GM10248 (cell line): Measurements from ENCODE around the gene CD47.

Experiments used
- CTCF ChIA-PET: fragments of 300-600 bp; sonication (Branson Sonifier 250); formaldehyde crosslinking; extraction: SDS; loops from one replicate; lab custom pipeline; 2021; ENCODE audit warnings: antibody characterized with exemption; lab: Yijun Ruan, JAX
- POLR2A ChIA-PET: fragments of 350-650 bp; sonication (Branson Sonifier 250); formaldehyde crosslinking; extraction: SDS; loops from one replicate; lab custom pipeline; 2020; ENCODE audit warnings: antibody characterized with exemption; lab: Yijun Ruan, JAX
- DNase-seq: peaks from one replicate; pipeline ENCODE4 v3.0.0; 2012; ENCODE audit errors: extremely low spot score
- TF ChIP-seq, protein P1 (sequence below): IDR thresholded peaks from 2 replicates; pipeline ENCODE4 v1.5.1; 2012; ENCODE audit warnings: mild to moderate bottlenecking, low read depth; ENCODE audit errors: extremely low read depth, missing control alignments, control extremely low read depth

Gene CD47

DNA sequence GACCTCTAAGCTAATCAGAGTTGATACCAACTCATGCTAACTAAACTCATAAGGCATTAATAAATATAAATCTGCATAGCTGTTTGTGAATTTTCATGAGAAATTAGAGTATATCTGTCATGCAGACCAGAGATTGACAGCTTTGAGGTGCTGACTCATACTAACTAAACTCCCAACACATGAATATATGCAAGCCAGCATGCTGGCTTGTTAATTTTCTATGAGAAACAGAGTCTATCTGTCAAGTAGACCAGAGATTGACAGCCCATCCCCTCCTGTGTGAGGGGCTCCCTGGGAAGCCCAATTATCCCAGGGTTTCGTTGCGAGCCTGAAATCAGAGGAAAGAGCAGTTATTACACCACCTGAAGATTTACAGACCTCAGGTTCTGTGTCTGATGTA, 69.3 kb downstream of the CD47 start:
- ChIA-PET POLR2A (no interaction called here), CTCF (no interaction called here)
- TF ChIP-seq, protein P1, sequence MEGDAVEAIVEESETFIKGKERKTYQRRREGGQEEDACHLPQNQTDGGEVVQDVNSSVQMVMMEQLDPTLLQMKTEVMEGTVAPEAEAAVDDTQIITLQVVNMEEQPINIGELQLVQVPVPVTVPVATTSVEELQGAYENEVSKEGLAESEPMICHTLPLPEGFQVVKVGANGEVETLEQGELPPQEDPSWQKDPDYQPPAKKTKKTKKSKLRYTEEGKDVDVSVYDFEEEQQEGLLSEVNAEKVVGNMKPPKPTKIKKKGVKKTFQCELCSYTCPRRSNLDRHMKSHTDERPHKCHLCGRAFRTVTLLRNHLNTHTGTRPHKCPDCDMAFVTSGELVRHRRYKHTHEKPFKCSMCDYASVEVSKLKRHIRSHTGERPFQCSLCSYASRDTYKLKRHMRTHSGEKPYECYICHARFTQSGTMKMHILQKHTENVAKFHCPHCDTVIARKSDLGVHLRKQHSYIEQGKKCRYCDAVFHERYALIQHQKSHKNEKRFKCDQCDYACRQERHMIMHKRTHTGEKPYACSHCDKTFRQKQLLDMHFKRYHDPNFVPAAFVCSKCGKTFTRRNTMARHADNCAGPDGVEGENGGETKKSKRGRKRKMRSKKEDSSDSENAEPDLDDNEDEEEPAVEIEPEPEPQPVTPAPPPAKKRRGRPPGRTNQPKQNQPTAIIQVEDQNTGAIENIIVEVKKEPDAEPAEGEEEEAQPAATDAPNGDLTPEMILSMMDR: no peak
- DNase-seq: no peak

DNA sequence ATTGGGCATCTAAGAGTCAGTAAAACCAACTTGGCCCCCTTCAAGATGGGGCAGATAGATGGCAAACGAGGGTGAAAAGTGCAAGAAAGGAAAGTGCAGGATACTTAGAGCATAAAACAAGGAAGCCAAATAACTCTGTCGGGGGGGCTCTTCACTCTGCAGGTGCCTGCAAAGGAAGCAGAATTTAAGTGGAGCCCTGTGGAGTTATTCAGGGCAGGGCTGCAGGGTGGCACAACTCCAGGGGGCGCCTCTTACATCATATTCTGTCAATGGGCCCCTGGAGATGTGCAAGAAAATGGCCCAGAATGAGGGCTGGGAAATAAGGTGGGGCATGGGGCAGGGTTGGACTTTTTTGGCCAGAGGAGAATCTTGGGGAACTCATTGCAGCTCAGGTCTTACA, 69.7 kb downstream of the CD47 start:
- TF ChIP-seq, protein P1: no peak
- CTCF ChIA-PET: no interaction called here
- DNase-seq: no peak
- POLR2A ChIA-PET: no interaction called here

DNA sequence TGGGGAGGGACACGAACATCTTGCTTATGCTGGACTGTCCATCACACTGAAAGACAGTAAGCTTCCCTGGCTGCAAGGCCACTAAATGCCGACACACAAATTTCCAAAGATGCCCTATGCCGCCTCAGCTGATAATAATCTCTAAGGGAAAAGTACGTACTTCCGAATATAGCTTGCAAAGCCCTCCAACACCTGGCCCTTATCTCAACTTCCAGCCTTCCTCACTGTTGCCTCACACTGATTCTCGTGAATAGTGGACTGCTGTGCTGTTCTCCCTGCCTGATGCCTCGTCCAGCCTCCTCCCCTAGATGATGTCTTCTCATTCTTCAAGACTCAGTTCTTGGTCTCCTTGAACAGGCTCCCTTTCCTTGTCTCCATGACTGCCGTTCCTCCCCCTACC, 72.3 kb downstream of the CD47 start:
- TF ChIP-seq, protein P1: no peak

DNA sequence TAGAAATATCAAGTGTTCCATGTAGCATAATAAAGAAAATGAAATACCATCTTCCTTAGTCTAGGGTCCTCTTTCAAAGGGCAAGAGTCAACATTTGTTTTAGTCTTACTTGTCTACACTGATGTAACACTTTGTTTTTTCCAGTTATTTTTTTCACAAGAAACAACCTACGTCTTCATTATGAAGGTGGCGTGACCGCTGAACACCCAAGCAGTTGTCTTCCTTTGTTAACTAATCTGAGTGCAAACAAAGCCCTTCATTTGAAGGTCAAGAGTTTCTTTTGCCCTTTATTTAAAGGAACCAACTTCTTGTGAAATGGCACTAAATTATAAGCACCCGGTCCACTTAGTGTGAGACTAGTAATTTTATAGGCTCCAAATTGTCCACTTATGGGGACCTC, 73.2 kb downstream of the CD47 start:
- TF ChIP-seq, protein P1: no peak
- no peak for DNase-seq
- ChIA-PET CTCF (no interaction called here), POLR2A (no interaction called here)

More for the DNA sequence above, 72.3 kb downstream of the CD47 start:
- no peak for DNase-seq
- CTCF ChIA-PET: no interaction called here
- POLR2A ChIA-PET: no interaction called here

DNA sequence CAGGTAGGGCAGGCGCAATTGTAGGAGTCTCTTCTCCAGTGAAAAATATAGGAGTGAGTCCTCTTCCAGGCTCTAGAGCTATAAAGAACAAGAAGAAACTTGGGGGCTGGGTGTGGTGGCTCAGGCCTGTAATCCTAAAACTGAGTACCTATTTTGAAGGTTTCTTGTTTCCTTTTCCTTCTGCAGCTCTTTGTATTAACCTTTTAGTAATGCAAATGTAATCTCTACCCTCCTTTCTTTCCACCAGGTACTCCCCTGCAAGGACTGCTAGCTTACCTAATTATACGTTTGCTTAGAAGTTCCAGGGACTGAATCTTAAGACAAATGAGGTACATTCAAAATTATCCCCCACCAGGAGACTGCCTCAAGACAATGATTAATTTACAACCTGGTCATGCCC, 75.9 kb downstream of the CD47 start:
- ChIA-PET CTCF (interaction anchor here (0.7 to 1.5 kb wide), 4 partner anchors 9 to 87 kb away, joined by 3 to 4 read pairs (median 3); no protein-coding TSS in a partner anchor), POLR2A (no interaction called here)
- TF ChIP-seq, protein P1: no peak
- no peak for DNase-seq

DNA sequence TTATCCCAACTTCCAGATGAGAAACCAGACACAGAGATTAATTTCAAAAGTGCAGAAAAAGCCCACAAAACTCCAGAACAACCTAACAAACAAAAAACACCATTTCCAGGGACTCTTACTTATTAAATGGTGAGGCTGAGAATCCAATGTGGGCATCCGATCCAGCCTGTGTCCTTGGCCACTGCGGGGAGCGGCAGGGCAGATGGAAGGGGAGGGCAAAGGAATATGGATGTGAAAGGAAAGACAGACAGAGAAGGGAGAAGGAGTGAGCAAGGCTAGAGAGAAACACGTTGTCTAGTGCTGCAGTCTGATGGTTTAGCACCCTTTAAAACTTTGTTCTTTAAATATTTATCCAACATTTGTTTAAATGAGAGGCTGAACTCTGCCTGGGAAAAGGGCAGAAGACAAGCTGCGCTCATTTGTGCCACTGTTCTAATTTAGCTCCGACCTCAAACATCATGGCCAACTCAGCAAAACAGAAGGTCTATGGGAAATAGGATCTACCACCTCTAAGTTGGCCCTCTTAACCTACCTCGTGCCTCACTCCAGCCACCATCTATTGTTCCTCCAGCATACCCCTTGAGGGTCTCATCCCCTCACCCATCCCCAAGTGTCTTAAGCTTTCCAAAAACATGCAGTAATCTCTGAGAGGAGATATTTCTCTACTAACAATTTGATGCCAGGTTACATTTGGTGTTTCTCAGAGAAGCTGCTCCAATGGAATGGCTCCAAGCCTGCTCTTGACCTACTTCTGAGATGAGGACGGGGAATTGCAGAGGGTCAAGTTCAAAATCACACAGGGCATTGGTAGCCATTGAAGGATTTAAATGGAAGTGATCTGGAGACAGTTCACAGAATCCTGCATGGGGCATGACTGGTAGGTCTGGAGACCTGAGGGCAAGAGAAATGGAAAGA, 77.4 kb downstream of the CD47 start:
- ChIA-PET POLR2A (no interaction called here), CTCF (no interaction called here)
- DNase-seq: no peak
- TF ChIP-seq, protein P1: no peak
